DOHH2 (cell line): ENCODE measurements around the gene PADI4.

Experiments used
- CTCF ChIP-seq: fragments of 200-600 bp; sonication (generic); IDR thresholded peaks from one replicate; pipeline ENCODE4 v1.5.1; 2014; ENCODE audit warnings: antibody characterized with exemption, mild to moderate bottlenecking, low read depth, low read length; ENCODE audit not compliant: poor library complexity, severe bottlenecking
- EZH2phosphoT487 ChIP-seq: fragments of 200-600 bp; sonication (generic); IDR thresholded peaks from 2 replicates; pipeline ENCODE4 v1.6.1; 2017; ENCODE audit warnings: borderline replicate concordance, mild to moderate bottlenecking, antibody characterized with exemption, low read length, moderate library complexity, mixed read lengths

DNA sequence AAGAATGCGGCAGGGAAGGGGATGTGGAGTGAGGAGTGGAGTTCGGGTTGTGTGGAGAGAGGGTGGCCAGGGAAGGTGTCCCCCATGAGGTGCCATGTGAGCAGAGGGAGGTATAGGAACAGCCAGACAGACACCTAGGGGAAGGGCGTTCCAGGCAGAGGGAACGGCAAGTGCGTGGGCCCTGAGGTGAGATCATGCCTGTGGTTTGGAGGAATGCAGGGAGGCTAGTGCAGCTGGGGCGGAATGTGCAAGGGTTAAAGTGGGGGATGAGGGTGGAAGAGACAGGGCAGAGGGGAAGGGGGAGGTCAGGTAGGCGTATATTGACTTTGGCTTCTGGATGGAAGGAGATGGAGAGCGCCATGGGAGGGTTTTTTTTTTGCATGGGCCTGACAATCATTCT lies 32.4 kb downstream of the PADI4 start:
- TF ChIP-seq CTCF, result no peak
- TF ChIP-seq EZH2phosphoT487, result no peak
